GM23338 (cell line): ENCODE data around the gene SORBS1.

Experiments
- CREB1 ChIP-seq: fragments of 250-450 bp; sonication (Bioruptor Pico); IDR thresholded peaks from 2 replicates; pipeline ENCODE4 v1.5.0; 2020; ENCODE audit warnings: low read depth, mild to moderate bottlenecking, moderate library complexity
- EZH2 ChIP-seq: fragments of 200-600 bp; sonication (generic); IDR thresholded peaks from one replicate; pipeline ENCODE4 v1.8.0; 2017; ENCODE audit warnings: antibody characterized with exemption, mild to moderate bottlenecking, low read depth; ENCODE audit not compliant: unreplicated experiment
- EZH2phosphoT487 ChIP-seq: fragments of 200-600 bp; sonication (generic); IDR thresholded peaks from one replicate; pipeline ENCODE4 v1.8.1; 2018; ENCODE audit warnings: antibody characterized with exemption; ENCODE audit not compliant: unreplicated experiment
- POLR2AphosphoS5 ChIP-seq: IDR thresholded peaks from 2 replicates; pipeline ENCODE4 v1.6.1; 2016; ENCODE audit warnings: antibody characterized with exemption, low read depth
- ZNF114 ChIP-seq: fragments of 250-450 bp; sonication (Bioruptor Pico); IDR thresholded peaks from 2 replicates; pipeline ENCODE4 v1.5.0; 2020; ENCODE audit warnings: mild to moderate bottlenecking, moderate library complexity
- TF ChIP-seq, protein P1 (sequence below): IDR thresholded peaks from 2 replicates; pipeline ENCODE4 v1.6.1; 2016; ENCODE audit warnings: antibody characterized with exemption
- TF ChIP-seq, protein P2 (sequence below), 2 experiments: fragments of 200-600 bp in 1 of 2; sonication (generic) in 1 of 2; conservative IDR thresholded peaks; 2 replicates each; pipeline versions ENCODE4 v1.5.1 to v1.6.1; 2016 to 2017; ENCODE audit warnings: antibody characterized with exemption in 2 of 2, low read depth in 2 of 2, mild to moderate bottlenecking in 2 of 2, moderate library complexity in 1 of 2
- TF ChIP-seq, protein P3 (sequence below): IDR thresholded peaks from one replicate; pipeline ENCODE4 v1.6.1; 2018; ENCODE audit warnings: antibody characterized with exemption; ENCODE audit not compliant: unreplicated experiment

DNA sequence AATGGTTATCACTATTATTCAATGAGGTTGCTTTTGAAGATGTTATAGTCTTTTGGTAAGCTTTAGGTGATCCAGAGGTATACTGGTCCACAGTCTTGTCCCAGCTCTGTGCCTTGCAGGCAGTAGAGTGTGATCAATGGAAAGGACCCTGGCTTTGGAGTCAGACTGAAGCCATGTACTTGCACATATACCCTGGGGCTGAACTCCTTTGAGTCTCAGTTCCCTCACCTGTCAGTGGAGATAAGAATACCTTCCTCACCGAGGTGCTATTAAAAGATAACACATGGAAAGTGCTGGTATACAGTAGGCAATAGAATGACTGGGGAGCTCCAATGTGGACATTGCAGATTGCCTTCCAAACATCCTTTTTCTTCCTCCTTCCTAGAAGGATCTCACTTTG, 254.3 kb downstream of the SORBS1 start:
- TF ChIP-seq POLR2AphosphoS5 (no peak), CREB1 (CRISPR knock-in tag) (no peak), EZH2phosphoT487 (no peak), EZH2 (no peak), ZNF114 (CRISPR knock-in tag) (no peak)
- TF ChIP-seq, protein P1, sequence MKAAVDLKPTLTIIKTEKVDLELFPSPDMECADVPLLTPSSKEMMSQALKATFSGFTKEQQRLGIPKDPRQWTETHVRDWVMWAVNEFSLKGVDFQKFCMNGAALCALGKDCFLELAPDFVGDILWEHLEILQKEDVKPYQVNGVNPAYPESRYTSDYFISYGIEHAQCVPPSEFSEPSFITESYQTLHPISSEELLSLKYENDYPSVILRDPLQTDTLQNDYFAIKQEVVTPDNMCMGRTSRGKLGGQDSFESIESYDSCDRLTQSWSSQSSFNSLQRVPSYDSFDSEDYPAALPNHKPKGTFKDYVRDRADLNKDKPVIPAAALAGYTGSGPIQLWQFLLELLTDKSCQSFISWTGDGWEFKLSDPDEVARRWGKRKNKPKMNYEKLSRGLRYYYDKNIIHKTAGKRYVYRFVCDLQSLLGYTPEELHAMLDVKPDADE = no peak
- TF ChIP-seq, protein P2, sequence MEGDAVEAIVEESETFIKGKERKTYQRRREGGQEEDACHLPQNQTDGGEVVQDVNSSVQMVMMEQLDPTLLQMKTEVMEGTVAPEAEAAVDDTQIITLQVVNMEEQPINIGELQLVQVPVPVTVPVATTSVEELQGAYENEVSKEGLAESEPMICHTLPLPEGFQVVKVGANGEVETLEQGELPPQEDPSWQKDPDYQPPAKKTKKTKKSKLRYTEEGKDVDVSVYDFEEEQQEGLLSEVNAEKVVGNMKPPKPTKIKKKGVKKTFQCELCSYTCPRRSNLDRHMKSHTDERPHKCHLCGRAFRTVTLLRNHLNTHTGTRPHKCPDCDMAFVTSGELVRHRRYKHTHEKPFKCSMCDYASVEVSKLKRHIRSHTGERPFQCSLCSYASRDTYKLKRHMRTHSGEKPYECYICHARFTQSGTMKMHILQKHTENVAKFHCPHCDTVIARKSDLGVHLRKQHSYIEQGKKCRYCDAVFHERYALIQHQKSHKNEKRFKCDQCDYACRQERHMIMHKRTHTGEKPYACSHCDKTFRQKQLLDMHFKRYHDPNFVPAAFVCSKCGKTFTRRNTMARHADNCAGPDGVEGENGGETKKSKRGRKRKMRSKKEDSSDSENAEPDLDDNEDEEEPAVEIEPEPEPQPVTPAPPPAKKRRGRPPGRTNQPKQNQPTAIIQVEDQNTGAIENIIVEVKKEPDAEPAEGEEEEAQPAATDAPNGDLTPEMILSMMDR (conservative IDR thresholded peaks at IDR 0.05; ENCODE audit: low read depth in 2 of 2) = no peak
- TF ChIP-seq, protein P3, sequence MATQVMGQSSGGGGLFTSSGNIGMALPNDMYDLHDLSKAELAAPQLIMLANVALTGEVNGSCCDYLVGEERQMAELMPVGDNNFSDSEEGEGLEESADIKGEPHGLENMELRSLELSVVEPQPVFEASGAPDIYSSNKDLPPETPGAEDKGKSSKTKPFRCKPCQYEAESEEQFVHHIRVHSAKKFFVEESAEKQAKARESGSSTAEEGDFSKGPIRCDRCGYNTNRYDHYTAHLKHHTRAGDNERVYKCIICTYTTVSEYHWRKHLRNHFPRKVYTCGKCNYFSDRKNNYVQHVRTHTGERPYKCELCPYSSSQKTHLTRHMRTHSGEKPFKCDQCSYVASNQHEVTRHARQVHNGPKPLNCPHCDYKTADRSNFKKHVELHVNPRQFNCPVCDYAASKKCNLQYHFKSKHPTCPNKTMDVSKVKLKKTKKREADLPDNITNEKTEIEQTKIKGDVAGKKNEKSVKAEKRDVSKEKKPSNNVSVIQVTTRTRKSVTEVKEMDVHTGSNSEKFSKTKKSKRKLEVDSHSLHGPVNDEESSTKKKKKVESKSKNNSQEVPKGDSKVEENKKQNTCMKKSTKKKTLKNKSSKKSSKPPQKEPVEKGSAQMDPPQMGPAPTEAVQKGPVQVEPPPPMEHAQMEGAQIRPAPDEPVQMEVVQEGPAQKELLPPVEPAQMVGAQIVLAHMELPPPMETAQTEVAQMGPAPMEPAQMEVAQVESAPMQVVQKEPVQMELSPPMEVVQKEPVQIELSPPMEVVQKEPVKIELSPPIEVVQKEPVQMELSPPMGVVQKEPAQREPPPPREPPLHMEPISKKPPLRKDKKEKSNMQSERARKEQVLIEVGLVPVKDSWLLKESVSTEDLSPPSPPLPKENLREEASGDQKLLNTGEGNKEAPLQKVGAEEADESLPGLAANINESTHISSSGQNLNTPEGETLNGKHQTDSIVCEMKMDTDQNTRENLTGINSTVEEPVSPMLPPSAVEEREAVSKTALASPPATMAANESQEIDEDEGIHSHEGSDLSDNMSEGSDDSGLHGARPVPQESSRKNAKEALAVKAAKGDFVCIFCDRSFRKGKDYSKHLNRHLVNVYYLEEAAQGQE = no peak
